Activated naive CD4-positive, alpha-beta T cell treated with anti-CD3 and anti-CD28 coated beads for 36 hours (primary cell): Measurements from ENCODE around the gene SYT7. TPM values are rescaled to one million over a fixed set of nuclear protein-coding genes. Genes with fewer than 3 reads are reported as not detected.

ENCODE experiments used
- CTCF ChIA-PET: fragments of 350-600 bp; sonication (Branson Sonifier 250); formaldehyde crosslinking; loops from one replicate; lab custom pipeline; 2021; ENCODE audit warnings: antibody characterized with exemption; lab: Charles Lee
- DNase-seq: peaks from one replicate; pipeline ENCODE4 v3.0.0-alpha.2; 2020
- H3K27ac Mint-ChIP-seq: one replicate; pipeline ENCODE4 v1.8.0; 2021; ENCODE audit warnings: mild to moderate bottlenecking, mixed read lengths
- H3K27me3 Mint-ChIP-seq: one replicate; pipeline ENCODE4 v1.8.0; 2021; ENCODE audit warnings: low read depth, mixed read lengths
- H3K36me3 Mint-ChIP-seq: one replicate; pipeline ENCODE4 v1.8.0; 2021; ENCODE audit warnings: low read depth, mixed read lengths
- H3K4me1 Mint-ChIP-seq: one replicate; pipeline ENCODE4 v1.8.0; 2021; ENCODE audit warnings: low read depth, mixed read lengths
- H3K4me3 Mint-ChIP-seq: one replicate; pipeline ENCODE4 v1.8.0; 2021; ENCODE audit warnings: mild to moderate bottlenecking, moderate library complexity, mixed read lengths
- H3K9me3 Mint-ChIP-seq: one replicate; pipeline ENCODE4 v1.8.0; 2021; ENCODE audit warnings: mixed read lengths
- intact Hi-C: fragments of 100-400 bp; cut with micrococcal nuclease; formaldehyde crosslinking; loops from one replicate; pipeline ENCODE4 v1.15.1; 2023
- total RNA-seq, 2 experiments: library from RNA; stranded (reverse); gene quantifications; one replicate each; pipeline ENCODE4 v1.2.3, GENCODE V29; 2021

Gene SYT7
- total RNA-seq, 2 experiments from 2014 or later, result not detected

- peaks cover 9% of the 10 kb centered on the region for H3K27me3 Mint-ChIP-seq
- H3K9me3 Mint-ChIP-seq, result no peaks in the 10 kb centered on the region
- H3K4me1 Mint-ChIP-seq, result no peaks in the 10 kb centered on the region
- intact Hi-C loops, result no loop called here
- no peak for DNase-seq
- H3K4me3 Mint-ChIP-seq, result no peak overlapping the region
- CTCF ChIA-PET, result interaction anchor here (1.6 kb wide), 1 partner anchor 30 kb away, joined by 6 read pairs; no protein-coding TSS in a partner anchor
- no peak overlapping the region for H3K27ac Mint-ChIP-seq
- no peaks in the 10 kb centered on the region for H3K36me3 Mint-ChIP-seq
Observed at GRCh38 chr11:61546663-61547062, 34.2 kb downstream of the SYT7 start.

GRCh38 chr11:61545921-61546320 lies 35.0 kb downstream of the SYT7 start:
- intact Hi-C loops, result no loop called here
- CTCF ChIA-PET, result interaction anchor here (1.1 to 1.4 kb wide), 2 partner anchors 25 to 29 kb away, joined by 3 to 5 read pairs; no protein-coding TSS in a partner anchor
- Mint-ChIP-seq H3K27ac (no peak overlapping the region), H3K4me3 (no peak overlapping the region), H3K9me3 (no peaks in the 10 kb centered on the region), H3K27me3 (peaks cover 11% of the 10 kb centered on the region), H3K36me3 (no peaks in the 10 kb centered on the region), H3K4me1 (no peaks in the 10 kb centered on the region)
- no peak for DNase-seq

GRCh38 chr11:61545341-61545740 lies 35.5 kb downstream of the SYT7 start:
- DNase-seq, result no peak
- no peaks in the 10 kb centered on the region for H3K9me3 Mint-ChIP-seq
- intact Hi-C loops, result no loop called here
- no peaks in the 10 kb centered on the region for H3K36me3 Mint-ChIP-seq
- no peak overlapping the region for H3K4me3 Mint-ChIP-seq
- CTCF ChIA-PET, result interaction anchor here (1.1 to 1.4 kb wide), 2 partner anchors 25 to 28 kb away, joined by 3 to 5 read pairs; no protein-coding TSS in a partner anchor
- H3K4me1 Mint-ChIP-seq, result no peaks in the 10 kb centered on the region
- H3K27ac Mint-ChIP-seq, result no peak overlapping the region
- H3K27me3 Mint-ChIP-seq, result peaks cover 11% of the 10 kb centered on the region

GRCh38 chr11:61544466-61544865 lies 36.4 kb downstream of the SYT7 start:
- H3K4me1 Mint-ChIP-seq, result no peaks in the 10 kb centered on the region
- H3K36me3 Mint-ChIP-seq, result no peaks in the 10 kb centered on the region
- DNase-seq, result no peak
- no peak overlapping the region for H3K27ac Mint-ChIP-seq
- CTCF ChIA-PET, result interaction anchor here (1.4 kb wide), 1 partner anchor 28 kb away, joined by 5 read pairs; no protein-coding TSS in a partner anchor
- H3K27me3 Mint-ChIP-seq, result peaks cover 11% of the 10 kb centered on the region
- no peaks in the 10 kb centered on the region for H3K9me3 Mint-ChIP-seq
- H3K4me3 Mint-ChIP-seq, result no peak overlapping the region
- intact Hi-C loops, result no loop called here

- DNase-seq, result no peak
Observed at GRCh38 chr11:61543606-61544306, 37.1 kb downstream of the SYT7 start.

GRCh38 chr11:61542705-61543104 lies 38.2 kb downstream of the SYT7 start:
- no peak for DNase-seq
- Mint-ChIP-seq H3K27me3 (peaks cover 8% of the 10 kb centered on the region), H3K4me1 (no peaks in the 10 kb centered on the region), H3K4me3 (no peak overlapping the region), H3K36me3 (no peaks in the 10 kb centered on the region), H3K27ac (no peak overlapping the region), H3K9me3 (no peaks in the 10 kb centered on the region)
- intact Hi-C loops, result no loop called here
- CTCF ChIA-PET, result no interaction called here

More at GRCh38 chr11:61543606-61544306, 37.1 kb downstream of the SYT7 start:
- Mint-ChIP-seq H3K4me3 (no peak overlapping the region), H3K9me3 (no peaks in the 10 kb centered on the region), H3K27me3 (peaks cover 8% of the 10 kb centered on the region), H3K27ac (no peak overlapping the region), H3K4me1 (no peaks in the 10 kb centered on the region), H3K36me3 (no peaks in the 10 kb centered on the region)
- CTCF ChIA-PET, result no interaction called here
- intact Hi-C loops, result no loop called here

- no peak overlapping the region for H3K27ac Mint-ChIP-seq
- H3K4me1 Mint-ChIP-seq, result no peaks in the 10 kb centered on the region
- H3K36me3 Mint-ChIP-seq, result no peaks in the 10 kb centered on the region
- H3K9me3 Mint-ChIP-seq, result no peaks in the 10 kb centered on the region
- DNase-seq, result no peak
- intact Hi-C loops, result no loop called here
- CTCF ChIA-PET, result no interaction called here
- H3K27me3 Mint-ChIP-seq, result peaks cover 8% of the 10 kb centered on the region
- no peak overlapping the region for H3K4me3 Mint-ChIP-seq
Observed at GRCh38 chr11:61542024-61542461, 38.8 kb downstream of the SYT7 start.

GRCh38 chr11:61541598-61541997 lies 39.3 kb downstream of the SYT7 start:
- DNase-seq, result no peak
- CTCF ChIA-PET, result interaction anchor here (0.6 kb wide), 1 partner anchor 10 kb away, joined by 3 read pairs; no protein-coding TSS in a partner anchor
- Mint-ChIP-seq H3K4me1 (no peaks in the 10 kb centered on the region), H3K27me3 (peaks cover 8% of the 10 kb centered on the region), H3K36me3 (no peaks in the 10 kb centered on the region), H3K9me3 (no peaks in the 10 kb centered on the region), H3K27ac (no peak overlapping the region), H3K4me3 (no peak overlapping the region)
- intact Hi-C loops, result no loop called here

- Mint-ChIP-seq H3K36me3 (no peaks in the 10 kb centered on the region), H3K9me3 (no peaks in the 10 kb centered on the region), H3K4me1 (no peaks in the 10 kb centered on the region), H3K27ac (no peak overlapping the region), H3K27me3 (peaks cover 7% of the 10 kb centered on the region), H3K4me3 (no peak overlapping the region)
- intact Hi-C loops, result no loop called here
- CTCF ChIA-PET, result no interaction called here
- no peak for DNase-seq
Observed at GRCh38 chr11:61540528-61540927, 40.3 kb downstream of the SYT7 start.

GRCh38 chr11:61539831-61540357 lies 41.0 kb downstream of the SYT7 start:
- CTCF ChIA-PET, result interaction anchor here (1.5 kb wide), 1 partner anchor 23 kb away, joined by 3 read pairs; no protein-coding TSS in a partner anchor
- Mint-ChIP-seq H3K4me1 (no peaks in the 10 kb centered on the region), H3K27me3 (peaks cover 5% of the 10 kb centered on the region), H3K27ac (no peak overlapping the region), H3K9me3 (no peaks in the 10 kb centered on the region), H3K36me3 (no peaks in the 10 kb centered on the region), H3K4me3 (no peak overlapping the region)
- no peak for DNase-seq
- intact Hi-C loops, result no loop called here

- H3K36me3 Mint-ChIP-seq, result no peaks in the 10 kb centered on the region
- no peak for DNase-seq
- intact Hi-C loops, result no loop called here
- H3K4me1 Mint-ChIP-seq, result no peaks in the 10 kb centered on the region
- H3K9me3 Mint-ChIP-seq, result no peaks in the 10 kb centered on the region
- H3K4me3 Mint-ChIP-seq, result no peak overlapping the region
- CTCF ChIA-PET, result interaction anchor here (0.8 to 1.5 kb wide), 2 partner anchors 18 to 22 kb away, joined by 3 read pairs; no protein-coding TSS in a partner anchor
- H3K27me3 Mint-ChIP-seq, result peaks cover 4% of the 10 kb centered on the region
- no peak overlapping the region for H3K27ac Mint-ChIP-seq
Observed at GRCh38 chr11:61539006-61539405, 41.9 kb downstream of the SYT7 start.

- no peaks in the 10 kb centered on the region for H3K9me3 Mint-ChIP-seq
- intact Hi-C loops, result no loop called here
- no peak overlapping the region for H3K4me3 Mint-ChIP-seq
- no peaks in the 10 kb centered on the region for H3K36me3 Mint-ChIP-seq
- H3K27ac Mint-ChIP-seq, result no peak overlapping the region
- H3K4me1 Mint-ChIP-seq, result no peaks in the 10 kb centered on the region
- CTCF ChIA-PET, result interaction anchor here (1.5 kb wide), 1 partner anchor 21 kb away, joined by 3 read pairs; no protein-coding TSS in a partner anchor
- peaks cover 4% of the 10 kb centered on the region for H3K27me3 Mint-ChIP-seq
- no peak for DNase-seq
Observed at GRCh38 chr11:61538636-61538961, 42.3 kb downstream of the SYT7 start.

- Mint-ChIP-seq H3K36me3 (no peaks in the 10 kb centered on the region), H3K9me3 (no peaks in the 10 kb centered on the region), H3K27me3 (peaks cover 4% of the 10 kb centered on the region), H3K27ac (no peak overlapping the region), H3K4me3 (no peak overlapping the region), H3K4me1 (no peaks in the 10 kb centered on the region)
- no peak for DNase-seq
- intact Hi-C loops, result no loop called here
- CTCF ChIA-PET, result no interaction called here
Observed at GRCh38 chr11:61537326-61537725, 43.5 kb downstream of the SYT7 start.
